ENCODE data around the gene PROX1.

PROX1 gene

GRCh38 chr1:214022810-214023425 is 35.1 kb downstream of the PROX1 start:
- no peak for DNase-seq (ENCODE audit: low spot score)

- no peak for DNase-seq (ENCODE audit: low spot score)
Measured at GRCh38 chr1:214026985-214027384, 39.2 kb downstream of the PROX1 start.

DNA sequence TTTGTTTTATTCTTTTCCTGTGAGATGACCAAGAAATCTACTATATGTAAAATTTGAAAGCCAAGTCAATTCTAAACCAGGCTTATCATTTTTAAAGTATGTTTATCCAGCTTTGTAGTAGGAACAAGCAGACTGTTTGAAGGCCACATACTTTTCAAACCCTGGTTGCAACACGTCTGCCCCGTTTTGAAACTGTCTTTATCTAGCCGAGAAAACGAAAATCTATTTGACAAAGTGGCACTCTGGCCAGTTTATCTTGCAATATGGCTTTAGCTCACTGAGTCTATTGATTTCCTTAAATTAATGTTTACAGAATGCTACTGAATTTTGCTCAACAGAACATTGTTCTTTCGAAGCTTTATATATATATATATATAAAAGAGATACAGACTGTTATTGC is 39.7 kb downstream of the PROX1 start:
- no peak for DNase-seq (ENCODE audit: low spot score)

GRCh38 chr1:214028095-214028494 is 40.3 kb downstream of the PROX1 start:
- DNase-seq (ENCODE audit: low spot score): no peak

DNA sequence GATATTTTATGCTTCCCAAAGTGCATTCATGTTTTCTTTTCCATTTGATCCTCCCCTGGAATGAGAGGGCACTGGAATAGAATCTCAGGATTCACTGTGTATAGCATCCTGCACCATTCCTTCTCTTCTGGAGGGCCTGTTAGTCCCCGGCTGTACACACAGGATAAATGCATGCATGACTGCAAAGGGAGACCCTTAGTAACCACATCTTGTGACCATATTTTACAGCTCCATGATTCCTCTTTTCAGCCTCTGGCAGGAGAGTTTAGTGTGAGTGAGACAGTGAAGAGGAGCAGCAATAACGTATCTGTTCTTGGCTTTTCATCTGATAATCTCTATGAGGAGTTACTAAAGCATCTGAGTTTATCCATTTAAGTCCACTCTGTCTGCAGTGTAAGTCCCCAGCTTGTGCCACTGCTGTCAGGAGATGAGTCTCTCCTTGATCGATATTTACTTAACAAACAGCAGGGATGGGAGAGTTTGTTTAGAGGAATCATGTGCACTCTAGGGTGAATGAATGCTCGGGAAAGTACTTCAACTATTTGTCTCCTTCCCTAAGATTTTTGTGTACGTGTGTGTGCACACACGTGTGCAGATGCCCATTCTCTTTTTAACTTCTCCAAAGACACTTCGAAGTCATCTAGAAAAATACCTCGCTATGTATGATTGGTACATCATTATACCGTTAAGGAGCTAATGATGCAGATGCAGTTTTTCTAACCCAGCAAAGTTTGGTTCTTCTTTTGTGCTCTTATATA is 41.1 kb downstream of the PROX1 start:
- DNase-seq (ENCODE audit: low spot score): no peak

- DNase-seq (ENCODE audit: low spot score): no peak
Measured at GRCh38 chr1:214029796-214030195, 42.0 kb downstream of the PROX1 start.

DNA sequence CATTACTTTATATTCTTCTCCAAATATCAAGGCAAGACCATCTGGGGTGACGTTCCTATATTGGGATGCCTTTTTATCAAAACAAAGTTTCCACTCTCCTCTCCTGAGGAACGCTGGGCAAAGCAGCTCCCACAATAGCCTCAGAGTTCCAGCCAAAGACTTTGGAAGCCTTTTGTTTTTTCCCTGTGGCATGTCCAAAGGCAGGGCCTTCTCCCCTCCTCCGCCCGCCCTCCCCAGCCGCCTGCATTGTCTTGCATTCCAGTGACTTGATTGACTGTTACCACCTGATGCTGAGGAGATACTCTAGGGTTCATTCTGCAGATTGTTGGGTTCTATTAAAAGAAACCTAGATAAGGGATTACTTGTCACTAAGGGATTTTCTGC is 43.5 kb downstream of the PROX1 start:
- no peak for DNase-seq (ENCODE audit: low spot score)

- no peak for DNase-seq (ENCODE audit: low spot score)
Measured at GRCh38 chr1:214037468-214037867, 49.7 kb downstream of the PROX1 start.

DNA sequence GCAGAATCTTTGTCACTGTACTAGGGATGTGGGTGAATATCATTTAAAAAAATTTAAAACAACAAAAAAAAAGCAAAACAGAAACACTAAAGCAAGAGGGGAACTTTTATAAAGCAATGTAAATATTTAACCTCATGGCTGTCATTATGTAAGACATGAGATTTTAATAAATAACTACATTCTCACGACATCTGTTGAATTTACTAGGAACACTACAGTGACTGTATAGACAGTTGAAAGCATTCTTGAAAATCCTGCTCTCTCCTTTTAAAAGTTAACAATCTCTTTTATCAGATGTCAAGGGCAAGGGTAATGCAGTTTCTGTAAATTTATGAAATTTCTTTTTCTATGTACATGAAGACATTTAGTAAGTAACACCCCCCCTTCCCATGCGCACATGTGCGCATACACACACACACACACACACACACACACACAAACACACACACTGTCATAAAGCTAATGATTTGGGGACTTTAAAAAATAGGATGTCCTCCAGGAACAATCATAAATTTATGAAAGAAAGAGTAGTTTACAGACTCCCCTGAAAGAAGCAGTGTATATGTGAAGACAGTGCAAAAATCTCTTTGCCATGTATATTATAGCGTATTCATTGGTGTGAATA is 51.7 kb downstream of the PROX1 start:
- DNase-seq (ENCODE audit: low spot score): no peak

- DNase-seq (ENCODE audit: low spot score): no peak
Measured at GRCh38 chr1:214043167-214043566, 55.4 kb downstream of the PROX1 start.

- DNase-seq (ENCODE audit: low spot score): no peak
Measured at GRCh38 chr1:214044438-214045214, 56.9 kb downstream of the PROX1 start.

DNA sequence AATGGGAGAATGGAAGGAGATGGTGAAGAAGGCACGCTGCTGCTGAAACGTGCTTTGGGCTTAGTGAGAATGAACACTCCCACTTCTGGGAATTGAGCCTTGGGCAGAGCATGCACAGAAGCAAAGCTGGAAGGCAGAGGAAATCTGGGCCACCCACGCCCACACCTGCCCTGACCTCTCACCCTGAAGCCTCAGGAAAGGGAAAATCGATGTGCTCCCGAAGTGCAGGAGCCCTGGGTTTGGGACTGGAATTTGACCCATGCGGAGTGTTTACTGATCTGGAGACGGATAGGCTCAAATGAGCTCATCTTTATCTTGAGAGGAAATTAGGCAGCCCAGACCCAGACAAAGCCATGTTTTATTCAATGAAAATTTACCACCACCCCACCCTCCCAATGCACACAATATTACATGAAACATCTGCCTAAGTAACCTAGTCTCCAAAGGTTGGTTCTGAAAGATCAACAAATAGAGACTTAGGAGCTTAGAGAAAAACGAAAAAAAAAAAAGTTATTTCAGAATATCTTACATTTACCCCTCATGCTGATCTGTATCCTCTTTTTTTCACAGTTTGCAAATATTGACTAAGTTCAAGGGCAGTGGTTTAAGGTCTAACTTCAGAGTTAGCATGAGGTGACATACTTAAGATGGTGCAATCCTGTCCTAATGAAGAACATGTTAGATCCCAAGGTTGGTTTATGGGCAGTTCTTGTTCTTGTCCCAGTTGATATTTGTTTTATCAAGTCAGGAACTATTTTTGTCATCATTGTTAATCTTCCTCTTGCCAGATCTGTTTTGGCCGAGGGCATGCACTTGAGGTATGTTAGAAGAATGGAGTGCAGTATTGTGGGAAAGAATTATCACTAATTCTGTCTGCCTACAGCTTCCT is 63.0 kb downstream of the PROX1 start:
- DNase-seq (ENCODE audit: low spot score): no peak

DNA sequence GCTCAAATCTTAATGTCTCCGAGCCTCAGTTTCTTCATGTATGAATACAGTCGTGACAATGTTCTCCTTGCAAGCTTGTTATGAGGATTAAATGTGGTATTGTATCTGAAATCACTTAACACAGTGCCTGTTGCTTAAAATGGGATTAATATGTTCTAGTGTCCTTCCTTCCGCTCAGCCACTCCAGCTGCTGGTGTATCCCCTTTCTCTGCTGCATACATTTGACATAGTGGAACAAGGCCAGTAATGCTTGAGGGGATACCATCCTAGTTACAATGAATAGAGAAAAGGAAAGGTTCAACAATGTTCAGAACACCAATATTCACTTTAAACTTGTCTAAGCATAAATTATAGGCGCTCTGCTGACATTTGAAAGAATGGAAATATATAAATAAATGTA is 64.0 kb downstream of the PROX1 start:
- DNase-seq (ENCODE audit: low spot score): no peak

GRCh38 chr1:214058076-214058475 is 70.3 kb downstream of the PROX1 start:
- DNase-seq (ENCODE audit: low spot score): no peak

GRCh38 chr1:214066190-214066589 is 78.4 kb downstream of the PROX1 start:
- DNase-seq (ENCODE audit: low spot score): no peak

DNA sequence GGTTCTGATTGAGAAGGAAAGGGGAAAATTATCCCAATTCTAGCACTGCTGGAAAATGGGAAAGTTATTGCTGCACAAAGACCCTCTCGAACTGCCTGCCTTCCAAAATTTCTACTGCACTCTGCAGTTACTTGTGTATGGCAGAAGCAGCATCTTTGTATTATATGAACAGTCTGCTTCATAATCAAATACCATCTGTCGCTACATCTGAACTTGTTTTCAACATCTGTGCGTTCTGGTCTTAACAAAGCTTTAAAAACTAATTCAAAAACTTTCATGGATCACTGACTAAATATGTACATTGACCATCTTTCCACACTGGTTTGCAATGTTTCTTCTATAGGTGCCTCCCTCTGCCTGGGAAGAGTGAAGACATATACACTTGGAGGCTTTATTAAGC is 79.2 kb downstream of the PROX1 start:
- no peak for DNase-seq (ENCODE audit: low spot score)

DNA sequence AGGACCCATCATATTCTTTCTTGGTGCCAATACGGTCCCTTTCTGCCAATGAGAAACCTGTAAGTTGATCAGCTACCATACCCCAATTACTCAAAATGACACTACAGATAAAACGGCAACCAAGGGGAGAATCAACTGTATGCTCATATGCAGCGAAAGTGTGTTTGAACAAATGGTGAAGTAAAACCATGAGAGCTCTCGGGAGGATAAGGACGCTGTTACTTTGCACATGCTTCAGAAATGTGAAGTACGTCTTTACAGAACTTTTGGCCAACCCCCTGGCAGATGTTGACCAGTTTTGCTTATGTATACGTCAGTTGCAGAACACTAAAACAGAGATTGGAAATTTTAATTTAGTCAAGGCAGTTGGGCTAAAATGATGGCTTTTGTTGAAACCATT is 79.6 kb downstream of the PROX1 start:
- DNase-seq (ENCODE audit: low spot score): no peak

GRCh38 chr1:214067853-214068703 is 80.3 kb downstream of the PROX1 start:
- DNase-seq (ENCODE audit: low spot score): no peak

- DNase-seq (ENCODE audit: low spot score): no peak
Measured at GRCh38 chr1:214068979-214069378, 81.2 kb downstream of the PROX1 start.

- no peak for DNase-seq (ENCODE audit: low spot score)
Measured at GRCh38 chr1:214071469-214071868, 83.7 kb downstream of the PROX1 start.

Data from activated CD4-positive, alpha-beta T cell treated with anti-CD3 and anti-CD28 coated beads, Interleukin-2, Interleukin-4, amounts not matched to agents 100 ng/mL and 50 ng/mL, durations not matched to agents 16 hours and 8 hours (primary cell).